CD4-positive, alpha-beta T cell treated with Interleukin-6 at 100 ng/mL for 8 hours (primary cell): ENCODE measurements around the gene LMF1.
"Not testable (repeated sequence)": the region's sequence is repeated elsewhere in the genome, so short reads cannot be mapped to it uniquely, and the experiment has no call there.

Experiments used
- DNase-seq: peaks from one replicate; pipeline ENCODE4 v3.0.0-alpha.2; 2020; ENCODE audit warnings: mixed read lengths, low spot score

Gene LMF1

GRCh38 chr16:828891-829290 is 141.9 kb downstream of the LMF1 start:
- DNase-seq, result no peak

GRCh38 chr16:827513-827912 is 143.3 kb downstream of the LMF1 start:
- DNase-seq, result no peak

GRCh38 chr16:825341-826061 is 145.3 kb downstream of the LMF1 start:
- DNase-seq, result no peak

- no peak for DNase-seq
These were observed 146.2 kb downstream of the LMF1 start for GRCh38 chr16:824601-825000.

GRCh38 chr16:824194-824593 is 146.6 kb downstream of the LMF1 start:
- no peak for DNase-seq

- DNase-seq, result no peak
These were observed 147.9 kb downstream of the LMF1 start for GRCh38 chr16:822909-823297.

GRCh38 chr16:822174-822908 is 148.4 kb downstream of the LMF1 start:
- DNase-seq, result no peak

GRCh38 chr16:821751-822150 is 149.0 kb downstream of the LMF1 start:
- DNase-seq, result no peak

- no peak for DNase-seq
These were observed 150.0 kb downstream of the LMF1 start for GRCh38 chr16:820748-821147.

- not testable (repeated sequence) for DNase-seq
These were observed 150.8 kb downstream of the LMF1 start for GRCh38 chr16:820044-820408.

GRCh38 chr16:819336-820043 is 151.3 kb downstream of the LMF1 start:
- DNase-seq, result peak; percentile 32

GRCh38 chr16:818592-818991 is 152.2 kb downstream of the LMF1 start:
- no peak for DNase-seq

- no peak for DNase-seq
These were observed 152.7 kb downstream of the LMF1 start for GRCh38 chr16:818132-818531.

GRCh38 chr16:817001-817906 is 153.5 kb downstream of the LMF1 start:
- DNase-seq, result no peak

- no peak for DNase-seq
These were observed 154.9 kb downstream of the LMF1 start for GRCh38 chr16:815861-816260.

GRCh38 chr16:814974-815373 is 155.8 kb downstream of the LMF1 start:
- no peak for DNase-seq

GRCh38 chr16:813916-814412 is 156.8 kb downstream of the LMF1 start:
- DNase-seq, result no peak

GRCh38 chr16:813204-813915 is 157.4 kb downstream of the LMF1 start:
- DNase-seq, result peak; percentile 34

GRCh38 chr16:808085-808386 is 162.7 kb downstream of the LMF1 start:
- DNase-seq, result no peak

GRCh38 chr16:807347-808084 is 163.3 kb downstream of the LMF1 start:
- peak; percentile 82 for DNase-seq

GRCh38 chr16:805474-805873 is 165.3 kb downstream of the LMF1 start:
- DNase-seq, result no peak
